CD14-positive monocyte (primary cell): ENCODE data around the gene OR10D3. TPM values are rescaled to one million over a fixed set of nuclear protein-coding genes. Genes with fewer than 3 reads are reported as not detected.
A peak's percentile ranks its signal among the peaks of the same experiment; 100 is the strongest.

Experiments
- DNase-seq, 3 donors: peaks; one replicate each; pipeline ENCODE4 v3.0.0-alpha.2; 2011 to 2022
- H2AFZ ChIP-seq: 2 replicates; pipeline ENCODE4 v1.6.0; 2012; ENCODE audit warnings: mild to moderate bottlenecking, low read depth, low read length, inconsistent platforms; ENCODE audit not compliant: insufficient read depth, poor library complexity, severe bottlenecking
- H3K27ac ChIP-seq, 2 donors: 1 replicate in 1 of 2; 2 replicates in 1 of 2; pipeline ENCODE4 v1.5.1; 2012 to 2013; ENCODE audit warnings: low read length in 2 of 2, control low read depth in 1 of 2, inconsistent platforms in 1 of 2, low read depth in 1 of 2, mild to moderate bottlenecking in 1 of 2
- H3K27me3 ChIP-seq, 2 donors: one replicate each; pipeline versions ENCODE4 v1.6.0 to v1.6.1; 2011 to 2013; ENCODE audit warnings: low read length in 2 of 2; ENCODE audit not compliant: control insufficient read depth in 2 of 2, insufficient read depth in 2 of 2
- H3K36me3 ChIP-seq, 2 donors: replicated peaks in 1 of 2; 1 replicate in 1 of 2; 2 replicates in 1 of 2; pipeline versions ENCODE4 v1.5.1 to v1.6.1; 2012 to 2013; ENCODE audit warnings: low read length in 2 of 2, control low read depth in 1 of 2, inconsistent platforms in 1 of 2, mild to moderate bottlenecking in 1 of 2; ENCODE audit not compliant: insufficient read depth in 2 of 2, control insufficient read depth in 1 of 2
- H3K4me1 ChIP-seq, 2 donors: 1 replicate in 1 of 2; 2 replicates in 1 of 2; pipeline versions ENCODE4 v1.5.1 to v1.6.1; 2012 to 2013; ENCODE audit warnings: low read length in 2 of 2, control low read depth in 1 of 2, inconsistent platforms in 1 of 2, mild to moderate bottlenecking in 1 of 2, moderate library complexity in 1 of 2; ENCODE audit not compliant: insufficient read depth in 2 of 2, control insufficient read depth in 1 of 2
- H3K4me2 ChIP-seq: replicated peaks from 2 replicates; pipeline ENCODE3; 2012; ENCODE audit warnings: low read length, moderate library complexity, mild to moderate bottlenecking; ENCODE audit not compliant: poor library complexity, severe bottlenecking; ENCODE audit errors: extremely low read depth
- H3K4me3 ChIP-seq, 3 experiments: fragments of 200-600 bp in 1 of 3; sonication (generic) in 1 of 3; replicated peaks in 1 of 3; 1 replicate in 2 of 3; 2 replicates in 1 of 3; pipeline ENCODE4 v1.5.1; 2011 to 2013; ENCODE audit warnings: low read length in 3 of 3, mild to moderate bottlenecking in 3 of 3, control low read depth in 2 of 3, low read depth in 2 of 3, inconsistent platforms in 1 of 3, moderate library complexity in 1 of 3
- H3K79me2 ChIP-seq: 2 replicates; pipeline ENCODE4 v1.6.0; 2012; ENCODE audit warnings: mild to moderate bottlenecking, control low read depth, inconsistent platforms, low read length, moderate library complexity; ENCODE audit not compliant: insufficient read depth
- H3K9ac ChIP-seq: 2 replicates; pipeline ENCODE4 v1.6.0; 2017; ENCODE audit warnings: low read length, mild to moderate bottlenecking; ENCODE audit not compliant: insufficient read depth, poor library complexity, severe bottlenecking
- H3K9me3 ChIP-seq, 2 donors: replicated peaks in 1 of 2; 1 replicate in 1 of 2; 2 replicates in 1 of 2; pipeline versions ENCODE4 v1.5.1 to v1.6.1; 2012 to 2013; ENCODE audit warnings: low read length in 2 of 2, control low read depth in 1 of 2; ENCODE audit not compliant: control insufficient read depth in 1 of 2, insufficient read depth in 1 of 2
- H4K20me1 ChIP-seq: 2 replicates; pipeline ENCODE4 v1.6.0; 2012; ENCODE audit warnings: mild to moderate bottlenecking, low read length, control low read depth, moderate library complexity; ENCODE audit not compliant: insufficient read depth
- H3K27ac Mint-ChIP-seq, 7 donors: one replicate each; pipeline ENCODE4 v1.8.0; 2020; ENCODE audit warnings: mild to moderate bottlenecking in 7 of 7, mixed read lengths in 7 of 7, moderate library complexity in 6 of 7, inconsistent platforms in 2 of 7
- H3K27me3 Mint-ChIP-seq, 3 donors: one replicate each; pipeline ENCODE4 v1.8.0; 2021 to 2022; ENCODE audit warnings: low read depth in 3 of 3, mild to moderate bottlenecking in 3 of 3, mixed read lengths in 3 of 3, moderate library complexity in 3 of 3, inconsistent platforms in 1 of 3
- H3K36me3 Mint-ChIP-seq, 2 donors: one replicate each; pipeline ENCODE4 v1.8.0; 2020; ENCODE audit warnings: mixed read lengths in 2 of 2, inconsistent platforms in 1 of 2, mild to moderate bottlenecking in 1 of 2
- H3K4me1 Mint-ChIP-seq: one replicate; pipeline ENCODE4 v1.8.0; 2020; ENCODE audit warnings: mild to moderate bottlenecking, mixed read lengths
- H3K4me3 Mint-ChIP-seq, 2 donors: one replicate each; pipeline ENCODE4 v1.8.0; 2020; ENCODE audit warnings: mild to moderate bottlenecking in 2 of 2, mixed read lengths in 2 of 2, moderate library complexity in 1 of 2
- H3K9me3 Mint-ChIP-seq, 7 donors: one replicate each; pipeline ENCODE4 v1.8.0; 2020 to 2022; ENCODE audit warnings: mixed read lengths in 7 of 7, mild to moderate bottlenecking in 6 of 7, moderate library complexity in 6 of 7, inconsistent platforms in 2 of 7
- CTCF ChIP-seq: fragments of 200-600 bp; IDR thresholded peaks from one replicate; pipeline ENCODE4 v1.8.0; 2022; ENCODE audit warnings: antibody characterized with exemption, mild to moderate bottlenecking
- WGBS: methylation state at CpG from one replicate; pipeline ENCODE4 v1.1.5; 2013; ENCODE audit warnings: missing lambda C conversion rate; ENCODE audit not compliant: insufficient coverage; 5-methylcytosine and 5-hydroxymethylcytosine counted together
- intact Hi-C, 2 donors: fragments of 100-400 bp; cut with micrococcal nuclease; formaldehyde crosslinking; loops; one replicate each; pipeline versions ENCODE4 v1.15.0 to v1.15.1; 2023
- polyA plus RNA-seq, 3 donors: library from polyadenylated mRNA; depleted of rRNA in 1 of 3; unstranded in 2 of 3; stranded (reverse) in 1 of 3; fragments of 300-500 nt in 2 of 3; fragments of >200 nt in 1 of 3; fragmentation: Illumina TruSeq in 2 of 3; gene quantifications; 1 replicate in 2 of 3; 2 replicates in 1 of 3; pipeline ENCODE4 v1.2.3, GENCODE V29; 2012 to 2021

The OR10D3 gene
- polyA plus RNA-seq, 3 donors: not detected

GRCh38 chr11:124197999-124198398 lies 14.9 kb downstream of the OR10D3 start:
- Histone ChIP-seq H3K27ac (no peak overlapping the region), H3K4me2 (no peak overlapping the region), H4K20me1 (no peaks in the 10 kb centered on the region), H3K27me3 (no peaks in the 10 kb centered on the region), H3K9me3 (no peaks in the 10 kb centered on the region), H3K4me1 (peaks cover 11% of the 10 kb centered on the region in 2 donors), H2AFZ (no peak overlapping the region), H3K79me2 (no peaks in the 10 kb centered on the region), H3K36me3 (no peaks in the 10 kb centered on the region), H3K9ac (no peak overlapping the region), H3K4me3 (no peak overlapping the region)
- no peak for TF ChIP-seq CTCF
- peaks cover 0 to 3% (median 0%) of the 10 kb centered on the region in 7 donors for H3K9me3 Mint-ChIP-seq
- H3K27me3 Mint-ChIP-seq: no peaks in the 10 kb centered on the region
- DNase-seq: no peak
- peaks cover 14% of the 10 kb centered on the region for H3K4me1 Mint-ChIP-seq
- H3K36me3 Mint-ChIP-seq: no peaks in the 10 kb centered on the region
- no peak overlapping the region for H3K27ac Mint-ChIP-seq
- WGBS: 80% methylated on average over 1 of the region's 2 CpGs
- no peak overlapping the region for H3K4me3 Mint-ChIP-seq
- intact Hi-C loops: loop anchor here in 1 of 2 donors (5.0 kb wide), 1 partner anchor 126 kb away; no protein-coding TSS in a partner anchor

GRCh38 chr11:124198897-124199296 lies 15.8 kb downstream of the OR10D3 start:
- Histone ChIP-seq H3K36me3 (no peaks in the 10 kb centered on the region), H3K79me2 (no peaks in the 10 kb centered on the region), H3K4me1 (peaks cover 2 to 6% of the 10 kb centered on the region in 2 donors), H3K4me2 (no peak overlapping the region), H3K9me3 (no peaks in the 10 kb centered on the region), H3K27me3 (no peaks in the 10 kb centered on the region), H2AFZ (no peak overlapping the region), H3K9ac (no peak overlapping the region), H3K4me3 (no peak overlapping the region), H3K27ac (no peak overlapping the region), H4K20me1 (no peaks in the 10 kb centered on the region)
- H3K27ac Mint-ChIP-seq: no peak overlapping the region
- H3K36me3 Mint-ChIP-seq: no peaks in the 10 kb centered on the region
- intact Hi-C loops: loop anchor here in 1 of 2 donors (5.0 kb wide), 1 partner anchor 127 kb away; no protein-coding TSS in a partner anchor
- no peaks in the 10 kb centered on the region for H3K27me3 Mint-ChIP-seq
- DNase-seq: peak in 1 of 3 donors; percentile 51
- peaks cover 0 to 3% (median 0%) of the 10 kb centered on the region in 7 donors for H3K9me3 Mint-ChIP-seq
- H3K4me1 Mint-ChIP-seq: peaks cover 5% of the 10 kb centered on the region
- no peak overlapping the region for H3K4me3 Mint-ChIP-seq
- WGBS: 100% methylated on average over 3 of the region's 7 CpGs
- no peak for TF ChIP-seq CTCF
